NCI-H1436 treated with DMSO at 0.1 percent for 48 hours (cell line): ENCODE data around the gene NKAIN2.
A peak's percentile ranks its signal among the peaks of the same experiment; 100 is the strongest.

Experiments used
- DNase-seq: peaks from one replicate; lab custom pipeline; 2025; lab: John Stamatoyannopoulos, UW

The NKAIN2 gene

DNA sequence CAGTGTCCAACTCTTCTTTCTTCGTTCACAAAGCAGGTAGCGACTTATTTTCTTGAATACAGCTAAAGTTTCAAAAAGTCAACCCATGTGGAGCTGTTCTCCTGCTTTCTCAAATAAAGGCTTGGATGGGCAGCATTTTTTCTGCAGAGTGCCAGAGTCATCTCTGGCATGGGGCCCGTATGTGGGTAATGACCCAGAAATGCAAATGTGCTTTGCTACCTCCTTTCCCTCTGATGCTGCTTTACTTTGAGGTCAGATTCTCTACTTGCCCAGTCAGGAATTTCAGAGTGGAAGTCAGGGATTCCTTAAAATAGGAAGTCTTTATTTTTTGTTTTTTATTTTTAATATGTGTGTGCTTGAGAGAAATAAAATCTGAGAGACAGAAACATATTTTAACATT lies 4.9 kb downstream of the NKAIN2 start:
- DNase-seq = no peak

GRCh38 chr6:123810214-123810613 lies 6.5 kb downstream of the NKAIN2 start:
- DNase-seq = peak; percentile 65

DNA sequence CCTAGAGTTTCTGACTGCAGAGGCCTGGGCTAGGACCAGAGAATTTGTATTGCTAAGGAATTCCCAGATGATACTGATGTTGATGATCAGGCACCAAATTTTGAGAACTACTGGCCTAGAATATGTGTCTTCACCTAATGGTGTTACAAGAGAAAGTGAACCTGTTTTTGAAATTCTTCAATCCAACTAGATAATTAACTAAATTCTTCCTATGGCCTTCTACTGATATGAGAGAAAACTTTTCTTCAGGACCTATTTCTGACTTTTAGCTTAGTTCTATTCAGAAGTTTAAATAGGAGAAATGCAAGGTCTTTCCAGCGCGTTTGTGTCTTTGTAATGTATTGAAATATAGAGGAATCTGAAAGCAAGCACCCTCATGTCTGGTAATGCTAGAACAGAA lies 7.3 kb downstream of the NKAIN2 start:
- DNase-seq = no peak

- DNase-seq = no peak
These were observed 7.7 kb downstream of the NKAIN2 start for GRCh38 chr6:123811378-123811777.

GRCh38 chr6:123812621-123813020 lies 9.0 kb downstream of the NKAIN2 start:
- DNase-seq = no peak

- DNase-seq = no peak
These were observed 17.4 kb downstream of the NKAIN2 start for GRCh38 chr6:123821112-123821511.

DNA sequence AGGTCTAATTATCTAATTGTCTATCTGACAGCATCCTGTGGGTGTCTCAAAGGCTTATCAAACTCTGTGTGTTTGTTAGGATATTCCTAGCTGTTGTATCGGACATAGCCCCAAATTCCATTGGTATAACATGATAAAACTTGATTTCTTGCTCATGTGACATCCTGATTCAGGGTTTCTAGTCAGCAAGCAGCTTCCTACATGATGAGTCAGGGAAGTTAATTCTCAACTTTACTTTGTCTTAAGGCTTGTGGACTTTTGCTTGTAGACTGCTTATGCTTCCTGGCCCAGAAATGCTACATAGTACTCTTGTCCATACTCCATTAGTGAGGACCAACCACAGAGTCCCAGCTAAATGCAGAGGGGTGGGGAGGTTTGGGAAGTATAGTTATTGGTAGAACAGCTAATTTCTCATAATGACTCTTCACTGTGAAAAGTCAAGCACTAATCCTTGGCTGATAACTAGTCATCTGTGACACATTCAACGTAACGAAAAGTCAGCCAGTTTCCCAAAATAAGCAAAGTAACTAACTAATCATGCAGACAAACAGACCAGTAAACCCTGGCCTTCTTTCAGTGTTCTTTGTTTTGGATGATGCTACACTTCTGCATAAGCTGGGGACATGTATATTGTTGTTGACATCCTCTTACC lies 25.8 kb downstream of the NKAIN2 start:
- no peak for DNase-seq

DNA sequence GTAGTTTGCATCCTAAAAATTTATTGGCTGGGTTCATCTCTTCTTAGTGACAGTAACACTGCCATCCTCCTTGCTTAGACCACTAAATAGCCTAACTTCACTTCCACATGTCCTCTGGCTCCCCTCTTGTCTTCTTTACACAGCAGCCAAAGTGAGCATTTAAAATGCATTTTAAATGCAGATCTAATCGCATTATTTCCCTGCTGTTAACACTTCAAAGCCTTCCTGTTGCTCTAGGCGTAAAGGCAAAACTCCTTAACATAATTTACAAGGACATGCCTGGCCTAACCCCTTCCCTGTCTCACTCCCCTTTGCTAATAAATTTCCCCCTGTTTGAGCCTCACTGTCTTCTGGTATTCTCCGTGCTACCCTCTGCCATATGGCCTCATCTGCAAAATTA lies 26.5 kb downstream of the NKAIN2 start:
- no peak for DNase-seq

GRCh38 chr6:123838505-123839234 lies 35.0 kb downstream of the NKAIN2 start:
- no peak for DNase-seq

- peak; percentile 84 for DNase-seq
These were observed 37.6 kb downstream of the NKAIN2 start for GRCh38 chr6:123841067-123841896.

DNA sequence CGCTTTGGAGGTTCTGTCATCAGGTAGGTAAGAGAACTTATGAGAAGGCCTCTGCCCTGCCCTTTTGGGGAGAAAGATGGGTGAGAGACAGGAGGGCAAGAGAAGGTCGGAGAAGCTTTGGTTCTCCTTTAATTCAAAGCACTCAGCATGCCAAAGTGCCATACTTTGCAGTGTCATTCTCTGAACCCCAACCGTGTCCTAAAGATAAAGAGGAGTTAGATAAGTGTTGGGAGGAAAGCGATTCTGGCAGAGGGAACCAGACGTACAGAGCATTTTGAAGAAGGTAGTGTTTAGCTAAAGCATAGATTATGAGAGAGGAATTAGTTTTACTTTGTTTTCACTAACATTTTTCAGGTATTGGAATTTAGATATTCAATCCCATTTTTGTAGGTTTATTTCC lies 40.3 kb downstream of the NKAIN2 start:
- no peak for DNase-seq

GRCh38 chr6:123848347-123848746 lies 44.7 kb downstream of the NKAIN2 start:
- DNase-seq = no peak

- DNase-seq = no peak
These were observed 45.7 kb downstream of the NKAIN2 start for GRCh38 chr6:123849406-123849805.

DNA sequence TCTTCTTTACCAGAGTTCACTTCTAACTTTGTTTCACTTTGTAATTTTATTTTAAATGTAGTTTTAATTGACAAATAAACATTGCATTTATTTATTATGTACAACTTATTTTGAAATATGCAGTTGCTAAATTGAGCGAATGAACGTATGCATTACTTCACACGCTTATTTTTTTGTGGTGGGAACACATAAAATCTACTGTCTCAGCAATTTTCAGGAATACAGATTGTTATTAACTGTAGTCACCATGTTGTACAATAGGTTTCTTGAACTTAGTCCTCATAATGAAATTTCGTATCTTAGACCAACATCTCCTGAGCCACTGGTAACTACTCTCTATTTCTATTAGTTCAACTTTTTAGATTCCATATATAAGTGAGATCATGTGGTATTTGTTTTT lies 46.9 kb downstream of the NKAIN2 start:
- DNase-seq = no peak

- DNase-seq = no peak
These were observed 50.5 kb downstream of the NKAIN2 start for GRCh38 chr6:123854201-123854600.

- no peak for DNase-seq
These were observed 51.8 kb downstream of the NKAIN2 start for GRCh38 chr6:123855506-123855905.

- DNase-seq = no peak
These were observed 55.6 kb downstream of the NKAIN2 start for GRCh38 chr6:123859291-123859690.

- DNase-seq = no peak
These were observed 65.7 kb downstream of the NKAIN2 start for GRCh38 chr6:123869334-123869733.

DNA sequence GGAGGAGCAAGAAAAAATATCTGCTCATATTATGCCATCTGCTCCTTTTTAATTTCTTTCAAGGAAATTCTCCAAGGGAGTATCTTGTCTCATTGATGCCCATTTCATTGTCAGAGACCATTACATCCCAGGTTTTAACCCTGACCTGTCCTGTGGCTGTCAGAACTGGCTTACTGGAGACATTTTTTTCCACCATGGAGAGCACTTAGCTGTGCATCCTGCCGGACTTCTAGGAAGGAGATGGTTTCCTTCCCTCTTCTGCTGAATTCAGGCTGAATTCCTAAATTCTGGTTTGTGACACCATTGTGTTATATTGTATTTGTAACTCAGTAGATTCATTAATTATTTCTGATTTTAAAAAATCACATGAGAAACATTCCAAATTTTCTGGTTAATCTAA lies 70.3 kb downstream of the NKAIN2 start:
- DNase-seq = no peak

- DNase-seq = no peak
These were observed 72.1 kb downstream of the NKAIN2 start for GRCh38 chr6:123875784-123876183.

DNA sequence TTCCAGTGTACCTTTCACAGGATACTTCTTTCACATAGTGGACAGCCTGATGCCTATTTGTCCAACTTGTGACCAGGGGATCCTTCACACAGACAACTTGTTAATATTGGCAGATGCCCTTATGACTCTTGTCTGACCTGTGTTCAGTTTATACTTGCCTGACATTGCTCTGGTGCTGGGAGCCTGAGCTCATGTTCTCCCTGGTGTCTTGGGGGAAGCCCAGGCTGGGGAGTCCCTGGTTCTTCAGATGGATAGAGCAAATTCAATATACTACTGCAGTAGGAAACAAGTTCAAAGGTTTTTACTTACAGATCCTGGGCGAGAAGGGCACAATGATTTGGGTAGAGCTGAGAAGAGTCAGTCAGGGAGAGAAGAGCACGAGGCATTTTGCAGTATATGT lies 76.1 kb downstream of the NKAIN2 start:
- no peak for DNase-seq

- no peak for DNase-seq
These were observed 85.3 kb downstream of the NKAIN2 start for GRCh38 chr6:123888771-123889513.
